ENCODE data around the gene SLK. TPM values are rescaled to one million over a fixed set of nuclear protein-coding genes. Genes with fewer than 3 reads are reported as not detected.

Gene SLK
- total RNA-seq, 1 donor from 2014 or later, result 30.0 TPM

DNA sequence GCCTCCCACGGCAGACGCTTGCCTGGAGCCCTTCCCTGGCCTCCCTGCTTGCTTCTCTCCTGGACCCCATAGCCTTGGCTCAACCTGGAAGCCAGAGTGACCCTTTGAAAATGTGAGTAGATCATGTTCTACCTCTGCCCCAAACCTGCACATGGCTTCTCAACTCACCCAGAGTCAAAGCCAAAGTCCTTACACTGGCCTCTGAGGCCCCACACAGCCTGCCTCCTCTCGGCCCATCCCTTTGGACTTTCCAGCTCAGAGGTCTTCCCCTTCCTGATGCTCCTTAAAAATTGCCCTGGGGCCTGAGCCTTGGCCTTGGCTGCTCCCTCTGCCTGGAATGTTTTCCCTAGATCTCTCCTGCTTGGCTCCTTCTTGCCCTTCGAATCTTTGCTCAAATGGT, 86.3 kb downstream of the SLK start:
- no peak overlapping the region for H3K27ac Mint-ChIP-seq (ENCODE audit: unreplicated experiment)
- no peak overlapping the region for H3K4me3 Mint-ChIP-seq
- H3K9me3 Mint-ChIP-seq, result no peaks in the 10 kb centered on the region
- TF ChIP-seq, protein P1, sequence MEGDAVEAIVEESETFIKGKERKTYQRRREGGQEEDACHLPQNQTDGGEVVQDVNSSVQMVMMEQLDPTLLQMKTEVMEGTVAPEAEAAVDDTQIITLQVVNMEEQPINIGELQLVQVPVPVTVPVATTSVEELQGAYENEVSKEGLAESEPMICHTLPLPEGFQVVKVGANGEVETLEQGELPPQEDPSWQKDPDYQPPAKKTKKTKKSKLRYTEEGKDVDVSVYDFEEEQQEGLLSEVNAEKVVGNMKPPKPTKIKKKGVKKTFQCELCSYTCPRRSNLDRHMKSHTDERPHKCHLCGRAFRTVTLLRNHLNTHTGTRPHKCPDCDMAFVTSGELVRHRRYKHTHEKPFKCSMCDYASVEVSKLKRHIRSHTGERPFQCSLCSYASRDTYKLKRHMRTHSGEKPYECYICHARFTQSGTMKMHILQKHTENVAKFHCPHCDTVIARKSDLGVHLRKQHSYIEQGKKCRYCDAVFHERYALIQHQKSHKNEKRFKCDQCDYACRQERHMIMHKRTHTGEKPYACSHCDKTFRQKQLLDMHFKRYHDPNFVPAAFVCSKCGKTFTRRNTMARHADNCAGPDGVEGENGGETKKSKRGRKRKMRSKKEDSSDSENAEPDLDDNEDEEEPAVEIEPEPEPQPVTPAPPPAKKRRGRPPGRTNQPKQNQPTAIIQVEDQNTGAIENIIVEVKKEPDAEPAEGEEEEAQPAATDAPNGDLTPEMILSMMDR (conservative IDR thresholded peaks at IDR 0.05), result no peak
- peaks cover 9% of the 10 kb centered on the region for H3K4me1 Mint-ChIP-seq
- no peaks in the 10 kb centered on the region for H3K36me3 Mint-ChIP-seq (ENCODE audit: low read depth)
- DNase-seq (ENCODE audit: low read depth, low spot score), result no peak
- no peaks in the 10 kb centered on the region for H3K27me3 Mint-ChIP-seq (ENCODE audit: low read depth)

DNA sequence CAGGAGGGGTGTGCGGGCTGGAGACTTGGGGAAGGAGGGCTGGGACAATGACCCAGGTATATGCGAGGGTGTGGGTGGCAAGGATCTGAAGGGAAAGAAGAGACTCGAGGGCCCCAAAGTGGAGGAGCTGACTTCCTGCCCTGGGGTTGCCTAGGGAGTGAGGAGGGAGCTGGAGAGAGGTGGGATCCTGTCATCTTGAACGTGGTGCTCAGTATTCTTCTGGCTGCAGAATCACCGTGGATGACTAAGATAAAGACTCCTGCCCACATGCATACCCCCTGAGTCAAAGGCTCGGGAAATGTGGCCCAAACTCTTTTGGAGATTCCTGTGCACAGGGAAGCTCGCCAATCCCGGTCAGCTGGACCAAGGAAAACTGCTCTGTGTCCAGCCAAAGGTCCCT, 87.5 kb downstream of the SLK start:
- no peak overlapping the region for H3K27ac Mint-ChIP-seq (ENCODE audit: unreplicated experiment)
- no peak overlapping the region for H3K4me3 Mint-ChIP-seq
- H3K4me1 Mint-ChIP-seq, result peaks cover 11% of the 10 kb centered on the region
- H3K9me3 Mint-ChIP-seq, result no peaks in the 10 kb centered on the region
- TF ChIP-seq, protein P1 (conservative IDR thresholded peaks at IDR 0.05), result no peak
- no peaks in the 10 kb centered on the region for H3K27me3 Mint-ChIP-seq (ENCODE audit: low read depth)
- DNase-seq (ENCODE audit: low read depth, low spot score), result no peak
- no peaks in the 10 kb centered on the region for H3K36me3 Mint-ChIP-seq (ENCODE audit: low read depth)

DNA sequence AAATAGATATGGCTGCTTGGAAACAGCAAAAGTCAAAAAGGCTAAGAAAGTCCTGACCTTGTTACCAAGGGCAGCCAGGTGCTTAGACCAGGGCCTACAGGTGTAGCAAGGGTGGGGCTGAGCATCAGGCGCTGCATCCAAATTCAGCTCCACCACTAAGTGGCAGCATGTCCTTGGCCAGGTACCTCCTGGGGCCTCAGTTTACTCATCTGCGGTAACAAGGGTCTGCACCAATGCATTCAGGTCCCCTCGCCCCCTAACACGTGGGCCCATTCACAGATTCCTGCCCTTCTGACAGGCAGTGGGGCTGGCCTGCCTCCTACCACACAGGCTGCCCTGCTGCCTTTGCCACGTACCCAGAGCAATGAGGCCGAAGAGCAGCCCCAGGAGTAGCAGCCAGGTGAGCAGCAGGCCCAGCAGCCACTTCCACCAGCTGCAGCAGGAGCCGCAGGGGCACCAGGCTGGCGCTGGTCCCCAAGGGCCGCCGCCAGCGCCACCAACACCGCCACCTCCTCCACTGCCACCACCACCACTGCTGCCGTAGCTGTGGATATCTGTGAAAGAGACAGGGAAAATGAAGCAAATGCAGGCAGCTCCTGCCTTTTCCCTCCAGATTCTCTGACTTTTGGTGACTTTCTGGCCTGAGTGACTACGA, 89.8 kb downstream of the SLK start:
- Mint-ChIP-seq H3K27ac (ENCODE audit: unreplicated experiment) (no peak overlapping the region), H3K4me1 (peaks cover 11% of the 10 kb centered on the region), H3K4me3 (no peak overlapping the region), H3K27me3 (ENCODE audit: low read depth) (no peaks in the 10 kb centered on the region), H3K36me3 (ENCODE audit: low read depth) (no peaks in the 10 kb centered on the region), H3K9me3 (no peaks in the 10 kb centered on the region)
- TF ChIP-seq, protein P1 (conservative IDR thresholded peaks at IDR 0.05), result no peak
- no peak for DNase-seq (ENCODE audit: low read depth, low spot score)

DNA sequence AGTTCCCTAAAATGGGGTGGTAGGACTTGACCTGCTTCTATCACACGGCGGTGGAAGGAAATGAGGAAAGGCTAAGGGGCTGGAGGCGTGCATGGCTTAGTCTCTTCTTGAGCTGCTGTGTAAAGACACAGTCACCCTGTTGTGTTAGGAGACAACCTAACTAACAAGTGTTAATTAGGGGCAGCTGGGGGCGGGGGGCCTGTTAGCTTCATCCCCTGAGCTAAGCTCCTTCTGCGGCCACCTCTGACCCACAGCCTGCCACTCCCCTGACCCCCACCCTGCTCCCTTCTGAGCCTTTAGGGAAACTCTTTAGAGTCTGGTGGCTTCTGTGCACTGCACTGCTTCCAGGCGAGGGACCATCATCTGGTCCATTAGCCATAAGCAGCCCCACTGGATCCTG, 90.8 kb downstream of the SLK start:
- TF ChIP-seq, protein P1 (conservative IDR thresholded peaks at IDR 0.05), result no peak
- peak overlapping the region; percentile 86 for H3K27ac Mint-ChIP-seq (ENCODE audit: unreplicated experiment)

GRCh38 chr10:104059364-104059763, 92.4 kb downstream of the SLK start:
- Mint-ChIP-seq H3K36me3 (ENCODE audit: low read depth) (no peaks in the 10 kb centered on the region), H3K27ac (ENCODE audit: unreplicated experiment) (no peak overlapping the region), H3K4me1 (peaks cover 11% of the 10 kb centered on the region), H3K9me3 (no peaks in the 10 kb centered on the region), H3K4me3 (no peak overlapping the region), H3K27me3 (ENCODE audit: low read depth) (no peaks in the 10 kb centered on the region)
- no peak for DNase-seq (ENCODE audit: low read depth, low spot score)
- TF ChIP-seq, protein P1 (conservative IDR thresholded peaks at IDR 0.05), result no peak

More for the DNA sequence above, 90.8 kb downstream of the SLK start:
- Mint-ChIP-seq H3K36me3 (ENCODE audit: low read depth) (no peaks in the 10 kb centered on the region), H3K9me3 (no peaks in the 10 kb centered on the region), H3K4me3 (no peak overlapping the region), H3K4me1 (peaks cover 11% of the 10 kb centered on the region), H3K27me3 (ENCODE audit: low read depth) (no peaks in the 10 kb centered on the region)
- DNase-seq (ENCODE audit: low read depth, low spot score), result no peak

All from neural crest cell (in vitro differentiated cells).